A673 (cell line): ENCODE data around the gene ADGRL3. TPM values are rescaled to one million over a fixed set of nuclear protein-coding genes. Genes with fewer than 3 reads are reported as not detected.

Experiments
- BruUV-seq: library from RNA; stranded (reverse); fragments of 400-500 nt; replicated peaks from 2 replicates; lab custom pipeline; 2021; lab: Mats Ljungman, UMichigan
- CTCF ChIA-PET: fragments of 300-600 bp; sonication (Branson Sonifier 250); formaldehyde crosslinking; loops from one replicate; lab custom pipeline; 2022; ENCODE audit warnings: antibody characterized with exemption; lab: Charles Lee
- POLR2A ChIA-PET: fragments of 300-600 bp; sonication (Branson Sonifier 250); formaldehyde crosslinking; loops from one replicate; lab custom pipeline; 2022; ENCODE audit warnings: antibody characterized with exemption; ENCODE audit not compliant: low non-redundant PET; lab: Charles Lee
- DNase-seq: peaks from one replicate; pipeline ENCODE4 v3.0.0-alpha.2; 2015; ENCODE audit warnings: low spot score
- H3K27ac ChIP-seq: fragments of 200-600 bp; sonication (generic); 2 replicates; pipeline ENCODE4 v1.5.1; 2016; ENCODE audit warnings: mixed run types, low read depth, mild to moderate bottlenecking, mixed read lengths, antibody characterized with exemption, low read length; ENCODE audit not compliant: poor library complexity, severe bottlenecking
- H3K27me3 ChIP-seq: fragments of 200-600 bp; sonication (generic); replicated peaks from 2 replicates; pipeline ENCODE4 v1.6.1; 2017; ENCODE audit warnings: mixed run types, low read depth, mild to moderate bottlenecking, mixed read lengths, antibody characterized with exemption, low read length; ENCODE audit not compliant: insufficient read depth, poor library complexity
- H3K36me3 ChIP-seq: fragments of 200-600 bp; sonication (generic); 2 replicates; pipeline ENCODE4 v1.6.1; 2016; ENCODE audit warnings: mixed run types, mild to moderate bottlenecking, mixed read lengths, antibody characterized with exemption, low read length; ENCODE audit not compliant: insufficient read depth, poor library complexity, severe bottlenecking
- H3K4me1 ChIP-seq: fragments of 200-600 bp; sonication (generic); 2 replicates; pipeline ENCODE4 v1.6.1; 2017; ENCODE audit warnings: mixed run types, mild to moderate bottlenecking, mixed read lengths, antibody characterized with exemption, low read length; ENCODE audit not compliant: insufficient read depth, poor library complexity, severe bottlenecking
- H3K4me3 ChIP-seq: fragments of 200-600 bp; sonication (generic); 2 replicates; pipeline ENCODE4 v1.5.1; 2016; ENCODE audit warnings: low read depth, mixed run types, mild to moderate bottlenecking, mixed read lengths, low read length; ENCODE audit not compliant: poor library complexity, severe bottlenecking
- H3K9me3 ChIP-seq: fragments of 200-600 bp; sonication (generic); 2 replicates; pipeline ENCODE4 v1.6.1; 2016; ENCODE audit warnings: mixed run types, low read depth, mild to moderate bottlenecking, mixed read lengths, antibody characterized with exemption, low read length; ENCODE audit not compliant: poor library complexity, severe bottlenecking
- EZH2 ChIP-seq: fragments of 200-600 bp; sonication (generic); IDR thresholded peaks from 2 replicates; pipeline ENCODE4 v1.6.1; 2017; ENCODE audit warnings: borderline replicate concordance, low read depth, mild to moderate bottlenecking, mixed read lengths, antibody characterized with exemption, low read length; ENCODE audit not compliant: poor library complexity, severe bottlenecking
- intact Hi-C: fragments of 100-400 bp; cut with micrococcal nuclease; formaldehyde crosslinking; loops from one replicate; pipeline ENCODE4 v1.10.0; 2022; ENCODE audit not compliant: unreplicated experiment
- total RNA-seq: library from RNA; stranded (reverse); gene quantifications from 2 replicates; pipeline ENCODE4 v1.2.3, GENCODE V29; 2021
- TF ChIP-seq, protein P1 (sequence below): fragments of 300-800, 200-600 bp; sonication (generic); conservative IDR thresholded peaks from 2 replicates; pipeline ENCODE4 v1.5.1; 2017; ENCODE audit warnings: low read depth, mild to moderate bottlenecking, antibody characterized with exemption, low read length, moderate library complexity, mixed read lengths

The ADGRL3 gene
- total RNA-seq, 1 experiment from 2014 or later: not detected

DNA sequence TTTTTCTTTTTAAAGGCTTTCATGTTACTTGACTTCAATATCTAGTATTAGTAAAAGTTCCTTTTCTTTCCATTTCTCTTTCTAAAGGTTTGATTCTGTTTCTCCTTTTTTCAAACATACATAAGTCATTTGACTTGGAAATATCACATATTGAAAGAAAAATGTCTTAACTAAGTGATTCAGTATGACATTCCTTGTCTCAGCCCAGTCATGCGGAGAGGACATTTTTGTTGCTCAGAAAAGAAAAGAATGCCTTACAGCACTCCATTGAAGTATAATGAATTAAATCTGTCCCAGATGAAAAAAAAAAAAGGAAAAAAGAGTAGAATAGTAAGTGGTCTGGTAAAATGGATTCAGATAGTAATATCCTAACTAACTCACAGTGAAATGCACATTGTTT, 466.1 kb downstream of the ADGRL3 start:
- Histone ChIP-seq H3K4me3 (no peak overlapping the region), H3K36me3 (no peaks in the 10 kb centered on the region), H3K27me3 (no peaks in the 10 kb centered on the region), H3K9me3 (no peaks in the 10 kb centered on the region), H3K27ac (no peak overlapping the region), H3K4me1 (no peaks in the 10 kb centered on the region)
- TF ChIP-seq, protein P1, sequence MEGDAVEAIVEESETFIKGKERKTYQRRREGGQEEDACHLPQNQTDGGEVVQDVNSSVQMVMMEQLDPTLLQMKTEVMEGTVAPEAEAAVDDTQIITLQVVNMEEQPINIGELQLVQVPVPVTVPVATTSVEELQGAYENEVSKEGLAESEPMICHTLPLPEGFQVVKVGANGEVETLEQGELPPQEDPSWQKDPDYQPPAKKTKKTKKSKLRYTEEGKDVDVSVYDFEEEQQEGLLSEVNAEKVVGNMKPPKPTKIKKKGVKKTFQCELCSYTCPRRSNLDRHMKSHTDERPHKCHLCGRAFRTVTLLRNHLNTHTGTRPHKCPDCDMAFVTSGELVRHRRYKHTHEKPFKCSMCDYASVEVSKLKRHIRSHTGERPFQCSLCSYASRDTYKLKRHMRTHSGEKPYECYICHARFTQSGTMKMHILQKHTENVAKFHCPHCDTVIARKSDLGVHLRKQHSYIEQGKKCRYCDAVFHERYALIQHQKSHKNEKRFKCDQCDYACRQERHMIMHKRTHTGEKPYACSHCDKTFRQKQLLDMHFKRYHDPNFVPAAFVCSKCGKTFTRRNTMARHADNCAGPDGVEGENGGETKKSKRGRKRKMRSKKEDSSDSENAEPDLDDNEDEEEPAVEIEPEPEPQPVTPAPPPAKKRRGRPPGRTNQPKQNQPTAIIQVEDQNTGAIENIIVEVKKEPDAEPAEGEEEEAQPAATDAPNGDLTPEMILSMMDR: no peak
- no peak for TF ChIP-seq EZH2
- ChIA-PET CTCF (no interaction called here), POLR2A (no interaction called here)
- no TSS peak for BruUV-seq
- intact Hi-C loops: no loop called here
- DNase-seq: no peak

DNA sequence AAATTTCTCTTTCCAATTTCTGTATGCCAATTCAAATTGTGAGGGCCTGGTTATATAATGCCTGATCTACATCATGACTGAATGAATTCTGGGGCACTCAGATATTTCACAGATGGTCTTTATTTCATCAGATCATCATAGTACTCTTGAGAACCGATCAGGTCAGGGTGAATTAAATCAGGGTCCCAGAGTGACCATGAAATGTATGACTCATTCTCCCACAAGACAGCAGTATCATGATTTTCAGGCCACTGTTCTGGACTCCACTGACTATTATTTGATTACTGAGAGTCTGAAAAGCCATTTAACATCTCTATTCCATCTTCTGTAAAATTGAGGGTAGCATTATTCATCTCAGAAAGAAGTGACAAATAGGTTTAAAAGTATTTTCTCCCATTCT, 471.5 kb downstream of the ADGRL3 start:
- intact Hi-C loops: no loop called here

DNA sequence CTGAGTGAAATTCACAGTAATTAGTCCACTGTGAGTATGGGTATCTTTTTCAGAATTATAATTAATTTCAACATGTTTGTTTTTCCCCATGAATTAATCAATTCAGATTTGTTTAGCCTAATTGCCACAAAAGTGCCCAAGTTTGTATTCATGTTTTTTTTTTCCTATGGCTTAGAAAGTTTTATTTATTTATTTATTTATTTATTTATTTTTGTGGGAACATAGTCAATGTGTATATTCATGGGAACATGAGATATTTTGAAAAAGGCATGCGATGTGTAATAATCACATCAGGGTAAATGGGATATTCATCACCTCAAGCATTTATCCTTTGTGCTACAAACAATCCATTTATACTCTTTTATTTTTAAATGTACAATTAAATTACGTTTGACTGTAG, 475.3 kb downstream of the ADGRL3 start:
- POLR2A ChIA-PET: no interaction called here

More for the DNA sequence above, 471.5 kb downstream of the ADGRL3 start:
- Histone ChIP-seq H3K27ac (no peak overlapping the region), H3K9me3 (no peaks in the 10 kb centered on the region), H3K4me1 (no peaks in the 10 kb centered on the region), H3K27me3 (no peaks in the 10 kb centered on the region), H3K4me3 (no peak overlapping the region), H3K36me3 (no peaks in the 10 kb centered on the region)
- no peak for DNase-seq
- no peak for TF ChIP-seq EZH2
- TF ChIP-seq, protein P1: no peak
- BruUV-seq: no TSS peak
- ChIA-PET CTCF (no interaction called here), POLR2A (no interaction called here)

More for the DNA sequence above, 475.3 kb downstream of the ADGRL3 start:
- Histone ChIP-seq H3K4me3 (no peak overlapping the region), H3K9me3 (no peaks in the 10 kb centered on the region), H3K36me3 (no peaks in the 10 kb centered on the region), H3K4me1 (no peaks in the 10 kb centered on the region), H3K27me3 (no peaks in the 10 kb centered on the region), H3K27ac (no peak overlapping the region)
- intact Hi-C loops: no loop called here
- CTCF ChIA-PET: no interaction called here
- no TSS peak for BruUV-seq
- DNase-seq: no peak
- TF ChIP-seq, protein P1: no peak
- no peak for TF ChIP-seq EZH2
